ENCODE results near the gene SYNDIG1.

Gene SYNDIG1

DNA sequence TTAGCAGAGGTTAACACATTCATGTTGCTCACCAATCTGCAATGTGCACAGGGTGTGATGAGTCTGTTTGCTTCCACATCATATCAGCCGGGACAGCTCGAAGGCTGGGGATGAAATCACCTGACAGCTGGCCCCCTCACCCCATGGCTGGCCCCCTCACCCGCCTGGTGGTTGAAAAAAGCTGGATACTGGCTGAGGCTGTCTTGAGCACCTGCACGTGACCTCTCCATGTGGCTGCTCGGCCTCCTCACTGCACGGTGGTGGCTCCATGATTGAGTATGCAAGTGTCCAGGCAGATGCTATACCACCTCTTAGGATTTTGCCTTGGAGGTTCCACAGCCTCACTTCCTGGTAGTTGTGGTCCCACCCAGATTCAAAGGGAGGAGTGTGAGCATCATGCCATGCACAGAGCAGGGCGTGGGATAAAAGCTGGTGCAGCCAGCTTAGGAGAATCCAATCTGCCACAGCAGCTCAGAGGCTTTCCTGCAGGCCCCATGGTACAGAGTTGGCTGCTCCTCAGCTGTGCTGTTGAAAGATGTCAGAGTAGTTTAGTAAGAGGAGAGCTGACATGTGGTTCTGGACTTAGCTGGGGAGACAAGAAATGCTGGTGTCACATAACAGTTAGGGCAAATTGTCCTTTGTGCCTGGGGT is 29.6 kb upstream of the SYNDIG1 start:
- no peak for DNase-seq (ENCODE audit: low read depth)
- no peak for TF ChIP-seq CTCF (IDR thresholded peaks at IDR 0.05; ENCODE audit: control insufficient read depth, extremely low read depth, insufficient read depth)
- no peak overlapping the region for H3K4me3 ChIP-seq (ENCODE audit: low read depth, low read length)

GRCh38 chr20:24441661-24442060 is 27.8 kb upstream of the SYNDIG1 start:
- DNase-seq (ENCODE audit: low read depth) = no peak
- TF ChIP-seq CTCF (IDR thresholded peaks at IDR 0.05; ENCODE audit: control insufficient read depth, extremely low read depth, insufficient read depth) = no peak
- no peak overlapping the region for H3K4me3 ChIP-seq (ENCODE audit: low read depth, low read length)

DNA sequence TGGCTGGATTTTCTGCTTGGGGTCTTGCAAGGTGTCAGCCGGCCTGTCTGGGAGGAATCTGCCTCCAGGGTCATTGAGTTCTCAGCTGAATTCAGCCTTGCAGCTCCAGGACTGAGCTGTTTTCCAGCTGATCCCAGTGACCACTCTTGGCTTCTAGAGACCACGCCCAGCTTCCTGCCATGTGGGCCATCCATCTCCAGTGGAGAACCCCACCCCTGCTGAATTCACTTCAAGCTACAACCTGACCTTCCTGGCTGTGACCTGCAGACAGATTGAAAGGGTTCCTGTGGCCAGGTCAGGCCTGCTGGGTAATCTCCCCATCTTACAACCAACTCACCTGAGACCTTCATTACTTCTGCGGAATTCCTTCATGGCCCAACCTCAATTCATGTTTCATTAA is 26.5 kb upstream of the SYNDIG1 start:
- no peak overlapping the region for H3K4me3 ChIP-seq (ENCODE audit: low read depth, low read length)
- DNase-seq (ENCODE audit: low read depth) = no peak
- TF ChIP-seq CTCF (IDR thresholded peaks at IDR 0.05; ENCODE audit: control insufficient read depth, extremely low read depth, insufficient read depth) = no peak

DNA sequence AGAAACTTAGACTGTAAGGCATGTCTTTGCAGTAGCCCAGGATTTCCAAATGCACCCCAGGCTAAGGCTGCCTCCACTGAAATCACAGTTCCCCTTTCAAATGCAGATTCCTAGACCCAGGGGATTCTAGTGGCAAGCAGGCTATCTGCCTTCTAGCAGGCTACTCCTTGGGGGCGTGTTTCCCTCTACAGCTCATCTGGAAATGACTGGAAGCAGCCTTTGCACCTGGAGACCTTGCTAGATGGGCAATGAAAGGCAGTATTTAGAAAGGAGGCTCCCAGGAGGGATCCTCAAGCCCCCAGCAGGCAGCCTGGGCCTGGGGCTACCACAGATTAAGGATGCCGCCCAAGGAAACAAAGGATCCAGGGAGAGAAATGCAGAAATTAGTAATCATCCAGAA is 26.0 kb upstream of the SYNDIG1 start:
- no peak overlapping the region for H3K4me3 ChIP-seq (ENCODE audit: low read depth, low read length)
- no peak for DNase-seq (ENCODE audit: low read depth)
- TF ChIP-seq CTCF (IDR thresholded peaks at IDR 0.05; ENCODE audit: control insufficient read depth, extremely low read depth, insufficient read depth) = no peak

DNA sequence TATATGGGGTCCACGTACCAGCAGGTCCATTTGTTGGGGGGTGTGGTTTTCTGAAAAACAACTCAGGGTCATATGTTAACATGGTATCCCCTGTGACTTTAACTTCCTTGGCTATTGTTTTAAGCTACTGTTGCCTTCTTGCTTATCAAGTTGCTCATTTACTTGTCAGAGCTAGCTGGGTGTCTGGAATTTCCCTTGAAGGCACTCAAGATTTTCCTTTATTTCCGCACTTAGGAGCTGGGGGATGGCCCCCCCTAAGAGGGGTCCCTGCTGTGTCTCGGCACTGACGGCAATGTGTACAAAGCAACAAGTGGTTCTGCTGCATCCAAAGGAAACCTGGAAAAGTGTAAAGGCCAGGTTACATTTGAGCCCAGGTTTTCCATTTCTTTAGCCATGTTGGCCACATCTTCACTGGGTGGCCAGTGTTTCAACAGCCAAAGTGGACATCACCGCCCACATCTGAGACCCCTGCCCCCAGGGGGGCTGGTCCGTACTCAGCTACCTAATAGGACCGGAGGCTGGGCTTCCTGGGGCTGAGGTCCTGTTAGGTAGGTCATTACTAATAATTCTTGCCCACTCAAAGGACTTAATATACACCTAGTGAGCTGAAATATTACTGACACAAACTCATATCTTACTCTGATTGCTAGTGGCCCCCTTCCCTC is 24.8 kb upstream of the SYNDIG1 start:
- H3K4me3 ChIP-seq (ENCODE audit: low read depth, low read length) = no peak overlapping the region
- TF ChIP-seq CTCF (IDR thresholded peaks at IDR 0.05; ENCODE audit: control insufficient read depth, extremely low read depth, insufficient read depth) = no peak
- no peak for DNase-seq (ENCODE audit: low read depth)

GRCh38 chr20:24445510-24446170 is 23.8 kb upstream of the SYNDIG1 start:
- no peak for TF ChIP-seq CTCF (IDR thresholded peaks at IDR 0.05; ENCODE audit: control insufficient read depth, extremely low read depth, insufficient read depth)
- H3K4me3 ChIP-seq (ENCODE audit: low read depth, low read length) = no peak overlapping the region

More at GRCh38 chr20:24445510-24446170, 23.8 kb upstream of the SYNDIG1 start:
- DNase-seq (ENCODE audit: low read depth) = no peak
